Body of pancreas (tissue), 4 donors: ENCODE results near the gene LCN9.

ENCODE experiments used
- CTCF ChIP-seq, 7 experiments: fragments of 450-650 bp in 4 of 7; fragments of 200-600 bp in 3 of 7; sonication (generic) in 3 of 7; IDR thresholded peaks; one replicate each; pipeline ENCODE4 v1.5.1; 2016 to 2019; ENCODE audit warnings: antibody characterized with exemption in 7 of 7
- POLR2A ChIP-seq, 3 donors: fragments of 450-650 bp; IDR thresholded peaks; one replicate each; pipeline ENCODE4 v1.6.1; 2016; ENCODE audit warnings: antibody characterized with exemption in 3 of 3, mild to moderate bottlenecking in 2 of 3

- TF ChIP-seq CTCF (IDR thresholded peaks at IDR 0.05) (no peak), POLR2A (IDR thresholded peaks at IDR 0.05) (no peak)
These were observed 37.4 kb downstream of the LCN9 start for GRCh38 chr9:135700525-135700924.
